HepG2 (cell line): ENCODE measurements around the gene CHST1.

Source experiments
- CTCF ChIP-seq: sonication (generic); formaldehyde crosslinking; IDR thresholded peaks from 2 replicates; pipeline ENCODE4 v1.5.0; 2020; ENCODE audit warnings: mild to moderate bottlenecking, missing genetic modification reagents, moderate library complexity
- ELF4 ChIP-seq: sonication (generic); formaldehyde crosslinking; IDR thresholded peaks from 2 replicates; pipeline ENCODE4 v1.5.0; 2020; ENCODE audit warnings: missing genetic modification reagents, mild to moderate bottlenecking, moderate library complexity, borderline replicate concordance
- ETV6 ChIP-seq: sonication (generic); formaldehyde crosslinking; conservative IDR thresholded peaks from 2 replicates; pipeline ENCODE4 v1.4.0; 2020; ENCODE audit warnings: missing genetic modification reagents
- GABPA ChIP-seq, 2 experiments: IDR thresholded peaks; 2 replicates each; pipeline ENCODE4 v1.6.1; 2011 to 2016; ENCODE audit warnings: low read depth in 2 of 2, low read length in 1 of 2, missing biosample characterization in 1 of 2, missing genetic modification characterization in 1 of 2
- MAZ ChIP-seq, 2 experiments: sonication (generic) in 1 of 2; formaldehyde crosslinking in 1 of 2; IDR thresholded peaks; 2 replicates each; pipeline versions ENCODE4 v1.5.0 to v1.6.1; 2012 to 2020; ENCODE audit warnings: low read depth in 2 of 2, mild to moderate bottlenecking in 2 of 2, borderline replicate concordance in 1 of 2, improper control_type of control experiment in 1 of 2, low read length in 1 of 2, missing genetic modification reagents in 1 of 2, moderate library complexity in 1 of 2
- NFE2L2 ChIP-seq: fragments of 150-350 bp; IDR thresholded peaks from 2 replicates; pipeline ENCODE4 v1.6.1; 2014; ENCODE audit warnings: low read length
- POLR2A ChIP-seq, 2 experiments: IDR thresholded peaks; 2 replicates each; pipeline ENCODE4 v1.6.1; 2011; ENCODE audit warnings: low read depth in 2 of 2, low read length in 2 of 2, mild to moderate bottlenecking in 1 of 2, moderate library complexity in 1 of 2; ENCODE audit not compliant: insufficient read depth in 1 of 2
- REST ChIP-seq, 2 experiments: IDR thresholded peaks; 2 replicates each; pipeline ENCODE4 v1.6.1; 2011 to 2012; ENCODE audit warnings: low read length in 2 of 2, borderline replicate concordance in 1 of 2, low read depth in 1 of 2, mild to moderate bottlenecking in 1 of 2, moderate library complexity in 1 of 2
- SUZ12 ChIP-seq: fragments of 150-350 bp; IDR thresholded peaks from 2 replicates; pipeline ENCODE4 v1.6.1; 2014; ENCODE audit warnings: low read depth, low read length
- TEAD2 ChIP-seq: sonication (generic); formaldehyde crosslinking; IDR thresholded peaks from 2 replicates; pipeline ENCODE4 v1.9.0; 2021; ENCODE audit warnings: missing genetic modification reagents
- TFDP2 ChIP-seq: sonication (generic); formaldehyde crosslinking; IDR thresholded peaks from 2 replicates; pipeline ENCODE4 v1.4.0; 2020; ENCODE audit warnings: missing genetic modification reagents
- ZNF639 ChIP-seq: conservative IDR thresholded peaks from 2 replicates; pipeline ENCODE4 v1.6.1; 2018; ENCODE audit warnings: missing genetic modification reagents

GRCh38 chr11:45672593-45672992, 7.2 kb upstream of the CHST1 start:
- TF ChIP-seq ETV6 (no peak), GABPA (IDR thresholded peaks at IDR 0.05; ENCODE audit: low read depth, low read length) (no peak), GABPA (CRISPR knock-in tag; IDR thresholded peaks at IDR 0.05; ENCODE audit: low read depth) (no peak), TEAD2 (no peak), POLR2A (IDR thresholded peaks at IDR 0.05; ENCODE audit: insufficient read depth in 1 of 2, low read depth in 2 of 2, low read length in 2 of 2) (no peak), MAZ (IDR thresholded peaks at IDR 0.05; ENCODE audit: borderline replicate concordance, low read depth, low read length) (no peak), MAZ (CRISPR knock-in tag; IDR thresholded peaks at IDR 0.05; ENCODE audit: low read depth) (no peak), CTCF (CRISPR knock-in tag) (no peak), SUZ12 (no peak), ZNF639 (CRISPR knock-in tag) (no peak), REST (IDR thresholded peaks at IDR 0.05; ENCODE audit: borderline replicate concordance in 1 of 2, low read depth in 1 of 2, low read length in 2 of 2) (no peak), NFE2L2 (no peak), ELF4 (CRISPR knock-in tag) (no peak), TFDP2 (CRISPR knock-in tag) (no peak)
